Adrenal gland (tissue), 5 donors: ENCODE data around the gene BEST2.

Source experiments
- CTCF ChIP-seq, 6 experiments: fragments of 450-650 bp in 4 of 6; fragments of 200-600 bp in 2 of 6; sonication (generic) in 1 of 6; IDR thresholded peaks; 1 replicate in 5 of 6; 2 replicates in 1 of 6; pipeline versions ENCODE4 v1.5.1 to v1.8.0; 2016 to 2021; ENCODE audit warnings: antibody characterized with exemption in 6 of 6, mild to moderate bottlenecking in 2 of 6, moderate library complexity in 1 of 6
- POLR2A ChIP-seq, 2 donors: fragments of 450-650 bp; IDR thresholded peaks; one replicate each; pipeline ENCODE4 v1.6.1; 2017; ENCODE audit warnings: antibody characterized with exemption in 2 of 2, mild to moderate bottlenecking in 2 of 2, moderate library complexity in 1 of 2
- donor health status: DM: no; HTN: no; CAD: no.

GRCh38 chr19:12706332-12706718 is 45.3 kb upstream of the BEST2 start:
- TF ChIP-seq CTCF (IDR thresholded peaks at IDR 0.05) (no peak), POLR2A (IDR thresholded peaks at IDR 0.05) (no peak)
